H1 (cell line): ENCODE results near the gene EXOC3L1. TPM values are rescaled to one million over a fixed set of nuclear protein-coding genes. Genes with fewer than 3 reads are reported as not detected.

ENCODE experiments used
- CTCF ChIA-PET: fragments of 300-600 bp; sonication (Branson Sonifier 250); formaldehyde crosslinking; loops from one replicate; lab custom pipeline; 2021; ENCODE audit not compliant: partially characterized antibody; lab: Charles Lee
- POLR2A ChIA-PET: fragments of 300-600 bp; sonication (Branson Sonifier 250); formaldehyde crosslinking; loops from one replicate; lab custom pipeline; 2021; ENCODE audit warnings: inconsistent platforms; ENCODE audit not compliant: partially characterized antibody; lab: Charles Lee
- DNase-seq, 2 experiments: peaks; one replicate each; pipeline versions ENCODE4 v3.0.0 to v3.0.0-alpha.2; 2010 to 2022; ENCODE audit warnings: low spot score in 2 of 2, low read depth in 1 of 2, mixed read lengths in 1 of 2
- FAIRE-seq: peaks from 2 replicates; lab custom pipeline; 2011; peaks lifted over from hg19 to GRCh38; lab: Jason Lieb, UNC
- H2AFZ ChIP-seq: 2 replicates; pipeline ENCODE4 v1.8.1; 2012; ENCODE audit warnings: low read length, inconsistent platforms
- H2AK5ac ChIP-seq: 2 replicates; pipeline ENCODE4 v1.6.1; 2013; ENCODE audit warnings: low read depth, low read length
- H2BK120ac ChIP-seq: replicated peaks from 2 replicates; pipeline ENCODE3; 2013; ENCODE audit warnings: low read depth, low read length, inconsistent platforms
- H2BK12ac ChIP-seq: 2 replicates; pipeline ENCODE4 v1.6.1; 2013; ENCODE audit warnings: low read depth, low read length
- H2BK15ac ChIP-seq: 2 replicates; pipeline ENCODE4 v1.6.1; 2013; ENCODE audit warnings: low read length
- H2BK20ac ChIP-seq: 2 replicates; pipeline ENCODE4 v1.6.1; 2013; ENCODE audit warnings: low read length
- H2BK5ac ChIP-seq: 2 replicates; pipeline ENCODE4 v1.6.1; 2013; ENCODE audit warnings: low read depth, low read length
- H3K14ac ChIP-seq: 2 replicates; pipeline ENCODE4 v1.6.1; 2013; ENCODE audit warnings: inconsistent platforms; ENCODE audit not compliant: insufficient read length
- H3K18ac ChIP-seq: 2 replicates; pipeline ENCODE4 v1.6.1; 2013; ENCODE audit warnings: low read length; ENCODE audit errors: extremely low read depth
- H3K23ac ChIP-seq: 2 replicates; pipeline ENCODE4 v1.6.1; 2013; ENCODE audit warnings: inconsistent platforms; ENCODE audit not compliant: insufficient read length
- H3K23me2 ChIP-seq: 2 replicates; pipeline ENCODE4 v1.6.1; 2013; ENCODE audit warnings: low read depth, low read length
- H3K27ac ChIP-seq: 2 replicates; pipeline ENCODE4 v1.6.1; 2011; ENCODE audit warnings: low read depth, low read length, inconsistent platforms
- H3K27me3 ChIP-seq, 4 experiments: replicated peaks in 1 of 4; 1 replicate in 1 of 4; 2 replicates in 3 of 4; pipeline versions ENCODE4 v1.6.1 to v1.8.1; 2011 to 2013; ENCODE audit warnings: low read length in 3 of 4, mild to moderate bottlenecking in 3 of 4, inconsistent platforms in 2 of 4, mixed read lengths in 2 of 4, moderate library complexity in 1 of 4; ENCODE audit not compliant: control insufficient read depth in 3 of 4, insufficient read depth in 3 of 4; ENCODE audit errors: extremely low read depth in 1 of 4
- H3K36me3 ChIP-seq, 4 experiments: 2 replicates each; pipeline versions ENCODE4 v1.6.1 to v1.8.1; 2011 to 2013; ENCODE audit warnings: mild to moderate bottlenecking in 4 of 4, low read length in 3 of 4, moderate library complexity in 2 of 4, control low read depth in 1 of 4, inconsistent platforms in 1 of 4; ENCODE audit not compliant: insufficient read depth in 4 of 4, control insufficient read depth in 2 of 4
- H3K4ac ChIP-seq: replicated peaks from 2 replicates; pipeline ENCODE3; 2013; ENCODE audit warnings: low read length, low read depth, mixed read lengths, inconsistent platforms; ENCODE audit not compliant: insufficient read length
- H3K4me1 ChIP-seq, 4 experiments: replicated peaks in 1 of 4; 1 replicate in 1 of 4; 2 replicates in 3 of 4; pipeline versions ENCODE4 v1.6.1 to v1.8.1; 2011 to 2013; ENCODE audit warnings: low read length in 3 of 4, inconsistent platforms in 2 of 4, mixed read lengths in 1 of 4; ENCODE audit not compliant: insufficient read depth in 4 of 4, control insufficient read depth in 3 of 4
- H3K4me2 ChIP-seq, 2 experiments: 2 replicates each; pipeline versions ENCODE4 v1.6.1 to v1.8.1; 2011 to 2013; ENCODE audit warnings: low read depth in 2 of 2, low read length in 2 of 2, control low read depth in 1 of 2, inconsistent platforms in 1 of 2, mild to moderate bottlenecking in 1 of 2; ENCODE audit not compliant: insufficient read depth in 1 of 2
- H3K4me3 ChIP-seq, 4 experiments: fragments of 200-600, 300-600 bp in 1 of 4; sonication (generic), shearing (Covaris generic), sonication (Bioruptor Twin) in 1 of 4; 2 replicates each; pipeline versions ENCODE4 v1.5.1 to v1.8.1; 2011 to 2016; ENCODE audit warnings: low read length in 4 of 4, low read depth in 3 of 4, control low read depth in 2 of 4, inconsistent platforms in 2 of 4, mild to moderate bottlenecking in 2 of 4, mixed read lengths in 1 of 4, moderate library complexity in 1 of 4; ENCODE audit not compliant: insufficient read depth in 2 of 4; ENCODE audit errors: extremely low read depth in 1 of 4
- H3K56ac ChIP-seq: replicated peaks from 2 replicates; pipeline ENCODE3; 2013; ENCODE audit warnings: low read depth, mild to moderate bottlenecking, mixed read lengths, low read length, inconsistent platforms; ENCODE audit not compliant: insufficient read length
- H3K79me1 ChIP-seq: 2 replicates; pipeline ENCODE4 v1.6.1; 2013; ENCODE audit warnings: low read depth, low read length, control low read depth
- H3K79me2 ChIP-seq, 2 experiments: 2 replicates each; pipeline versions ENCODE4 v1.6.1 to v1.8.1; 2012 to 2013; ENCODE audit warnings: low read length in 2 of 2, mild to moderate bottlenecking in 2 of 2, inconsistent platforms in 1 of 2; ENCODE audit not compliant: insufficient read depth in 2 of 2, control insufficient read depth in 1 of 2
- H3K9ac ChIP-seq, 4 experiments: replicated peaks in 1 of 4; 1 replicate in 1 of 4; 2 replicates in 3 of 4; pipeline versions ENCODE4 v1.6.1 to v1.8.1; 2011 to 2013; ENCODE audit warnings: low read depth in 3 of 4, low read length in 3 of 4, control low read depth in 2 of 4, mild to moderate bottlenecking in 2 of 4, moderate library complexity in 2 of 4, inconsistent platforms in 1 of 4; ENCODE audit errors: extremely low read depth in 1 of 4
- H3K9me3 ChIP-seq, 2 experiments: 2 replicates each; pipeline versions ENCODE4 v1.6.1 to v1.8.1; 2012 to 2013; ENCODE audit warnings: mild to moderate bottlenecking in 2 of 2, moderate library complexity in 2 of 2, control low read depth in 1 of 2, inconsistent platforms in 1 of 2, low read depth in 1 of 2, low read length in 1 of 2, mixed read lengths in 1 of 2; ENCODE audit not compliant: insufficient read depth in 2 of 2
- H4K20me1 ChIP-seq, 2 experiments: replicated peaks in 1 of 2; 2 replicates each; pipeline versions ENCODE3 to v1.8.1; 2011 to 2013; ENCODE audit warnings: inconsistent platforms in 2 of 2, low read length in 2 of 2, mild to moderate bottlenecking in 1 of 2; ENCODE audit not compliant: insufficient read depth in 2 of 2, control insufficient read depth in 1 of 2
- H4K5ac ChIP-seq: 2 replicates; pipeline ENCODE4 v1.6.1; 2013; ENCODE audit warnings: low read length, low read depth, mixed read lengths, inconsistent platforms; ENCODE audit not compliant: insufficient read length
- H4K8ac ChIP-seq: 2 replicates; pipeline ENCODE4 v1.8.0; 2013; ENCODE audit warnings: mild to moderate bottlenecking, moderate library complexity, low read length, inconsistent platforms; ENCODE audit not compliant: insufficient read depth; ENCODE audit errors: extremely low read depth
- H4K91ac ChIP-seq: replicated peaks from 2 replicates; pipeline ENCODE3; 2013; ENCODE audit warnings: low read length, mixed read lengths, inconsistent platforms; ENCODE audit not compliant: insufficient read length
- SAP30 ChIP-seq: fragments of 300-600 bp; sonication (generic); IDR thresholded peaks from 2 replicates; pipeline ENCODE4 v1.7.1; 2012; ENCODE audit warnings: low read length, moderate library complexity, mild to moderate bottlenecking, inconsistent platforms; ENCODE audit not compliant: insufficient read depth, insufficient replicate concordance
- WGBS, 2 experiments: shearing (Covaris generic) in 1 of 2; methylation state at CpG; one replicate each; pipeline versions ENCODE4 v1.1.6 to v1.1.7; 2013 to 2015; ENCODE audit warnings: low lambda C conversion rate in 2 of 2, mixed read lengths in 2 of 2, inconsistent platforms in 1 of 2, low coverage in 1 of 2, missing lambda C conversion rate in 1 of 2; ENCODE audit not compliant: insufficient replicate concordance in 2 of 2, insufficient coverage in 1 of 2, insufficient read length in 1 of 2; ENCODE audit errors: extremely low coverage in 1 of 2, missing lambda C conversion rate in 1 of 2; 5-methylcytosine and 5-hydroxymethylcytosine counted together
- polyA plus RNA-seq, 7 experiments: library from polyadenylated mRNA; depleted of rRNA in 3 of 7; stranded (reverse) in 5 of 7; unstranded in 2 of 7; fragments of >200 nt in 5 of 7; fragments of 200-250 nt in 2 of 7; gene quantifications; 1 replicate in 5 of 7; 2 replicates in 1 of 7; 4 replicates in 1 of 7; pipeline versions ENCODE4 v1.2.1 to v1.2.3, GENCODE V29; 2011 to 2013; ENCODE audit warnings: missing spikeins in 2 of 7, mixed read lengths in 2 of 7
- total RNA-seq: library from RNA; stranded (reverse); fragmentation: NEBNext Ultra II Directional; extraction: Animal tissue kit (Norgen Biotek cat#: 25700); gene quantifications from 2 replicates; pipeline ENCODE4 v1.2.1, GENCODE V29; 2021
- TF ChIP-seq, protein P1 (sequence below): IDR thresholded peaks from 2 replicates; pipeline ENCODE4 v1.6.1; 2012; ENCODE audit warnings: inconsistent platforms

Gene EXOC3L1
- total and polyA plus RNA-seq, 2 of the 8 experiments (the other 6 are each of a cell fraction or from before 2014, with no cell fraction given) = 1.3 TPM

DNA sequence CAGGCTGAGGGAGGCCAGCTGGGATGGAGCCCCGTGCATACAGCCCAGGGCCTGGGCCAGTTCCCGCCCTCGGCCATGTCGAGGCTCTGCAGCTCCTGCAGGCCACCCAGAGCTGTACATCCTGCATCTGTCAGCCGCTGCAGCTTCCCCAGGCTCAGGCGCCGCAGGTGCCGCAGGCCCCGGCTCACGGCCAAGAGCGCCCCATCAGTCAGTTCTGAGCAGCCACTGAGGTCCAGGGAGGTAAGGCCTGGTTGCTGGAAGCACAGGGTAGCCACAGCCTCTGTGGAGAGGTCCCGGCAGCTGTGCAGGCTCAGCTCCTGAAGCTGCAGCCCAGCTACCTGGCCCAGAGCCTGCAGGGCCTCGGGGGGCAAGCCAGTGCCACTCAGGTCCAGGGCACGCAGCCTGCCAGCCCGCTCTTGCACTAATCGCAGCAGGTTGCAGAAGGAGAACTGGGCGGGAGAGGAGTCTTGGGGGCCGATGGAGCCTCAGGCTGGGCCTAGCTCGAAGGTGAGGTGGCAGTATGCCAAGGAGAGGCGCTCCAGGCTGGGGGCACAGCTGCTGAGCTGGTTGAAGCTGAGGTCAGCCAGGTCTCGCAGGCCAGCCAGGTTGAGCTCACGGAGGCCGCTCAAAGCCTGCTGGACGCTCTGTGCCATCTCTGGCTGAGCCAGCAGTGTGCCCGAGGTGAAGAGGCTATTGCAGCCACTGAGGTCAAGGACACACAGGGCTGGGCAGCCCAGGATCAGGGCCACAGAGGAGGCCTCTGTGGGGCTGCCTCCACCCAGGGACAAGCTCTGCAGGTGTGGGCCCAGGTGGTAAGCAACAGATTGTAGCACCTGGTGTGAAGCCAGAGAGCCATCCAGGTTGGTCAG is 20.4 kb upstream of the EXOC3L1 start:
- Histone ChIP-seq H3K79me2 (no peaks in the 10 kb centered on the region), H3K4me3 (no peak overlapping the region), H3K9ac (no peak overlapping the region), H2BK120ac (no peak overlapping the region), H3K18ac (no peak overlapping the region), H3K27ac (no peak overlapping the region), H3K23me2 (no peaks in the 10 kb centered on the region), H3K36me3 (no peaks in the 10 kb centered on the region), H3K56ac (no peak overlapping the region), H2BK15ac (no peak overlapping the region), H3K9me3 (no peaks in the 10 kb centered on the region), H3K23ac (no peak overlapping the region), H3K4me2 (no peak overlapping the region), H4K5ac (no peak overlapping the region), H2BK5ac (no peak overlapping the region), H2BK12ac (no peak overlapping the region), H4K20me1 (no peaks in the 10 kb centered on the region), H3K4me1 (peaks cover 0 to 10% (median 1%) of the 10 kb centered on the region in 4 experiments; a peak in 2 of 7 replicates), H3K27me3 (peaks cover 0 to 9% (median 6%) of the 10 kb centered on the region in 4 experiments; a peak in 4 of 7 replicates)
- POLR2A ChIA-PET = interaction anchor here (0.6 to 4.3 kb wide), 4 partner anchors 10 to 174 kb away, joined by 4 to 20 read pairs (median 4); partner anchors contain the start of gene TMEM208
- no peak for FAIRE-seq
- CTCF ChIA-PET = interaction anchor here (1.3 to 8.9 kb wide), 7 partner anchors 13 to 259 kb away, joined by 3 to 111 read pairs (median 6); partner anchors contain the start of genes E2F4, ELMO3, NOL3 and TMEM208
- WGBS, 2 experiments = 84% methylated on average over 25 of the region's 25 CpGs; no CpG with 5 or more reads in 1 of the 2 experiments
- no peak for DNase-seq
- no peak for TF ChIP-seq SAP30
- TF ChIP-seq, protein P1, sequence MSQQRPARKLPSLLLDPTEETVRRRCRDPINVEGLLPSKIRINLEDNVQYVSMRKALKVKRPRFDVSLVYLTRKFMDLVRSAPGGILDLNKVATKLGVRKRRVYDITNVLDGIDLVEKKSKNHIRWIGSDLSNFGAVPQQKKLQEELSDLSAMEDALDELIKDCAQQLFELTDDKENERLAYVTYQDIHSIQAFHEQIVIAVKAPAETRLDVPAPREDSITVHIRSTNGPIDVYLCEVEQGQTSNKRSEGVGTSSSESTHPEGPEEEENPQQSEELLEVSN = 0 out of 2 replicates have a peak, but pooled peaks have one; percentile 20
- TF ChIP-seq, all 59 proteins: peak for 1
- Histone ChIP-seq H4K8ac (no peak overlapping the region), H3K4ac (no peak overlapping the region), H3K14ac (no peak overlapping the region), H2AFZ (no peak overlapping the region), H3K79me1 (no peaks in the 10 kb centered on the region), H2AK5ac (0 out of 2 replicates have a peak overlapping the region, but pooled peaks have one; percentile 13), H4K91ac (no peak overlapping the region), H2BK20ac (no peak overlapping the region)
